ENCODE data around the gene HUS1. TPM values are rescaled to one million over a fixed set of nuclear protein-coding genes. Genes with fewer than 3 reads are reported as not detected.
"Not testable (repeated sequence)": the region's sequence is repeated elsewhere in the genome, so short reads cannot be mapped to it uniquely, and the experiment has no call there.

Gene HUS1
- total RNA-seq, result 15.4 TPM

- ATAC-seq (peak; percentile 99), DNase-seq (ENCODE audit: low spot score) (peak; percentile 95)
Measured at GRCh38 chr7:47979145-47979831, at the start of gene HUS1. Gene HUS1 (minus strand): TSS chr7:47979615. CDS start chr7:47979519, 96 bp downstream.

GRCh38 chr7:48028938-48029337, 49.5 kb upstream of the HUS1 start, which contains the start of gene SUN3:
Gene SUN3 (minus strand): TSS chr7:48029107. CDS start chr7:48028938, 169 bp downstream.
- no peak for ATAC-seq

GRCh38 chr7:48025624-48026023, 46.2 kb upstream of the HUS1 start:
- DNase-seq (ENCODE audit: low spot score) (no peak), ATAC-seq (no peak)

More at GRCh38 chr7:48028938-48029337, 49.5 kb upstream of the HUS1 start, which contains the start of gene SUN3:
- no peak for DNase-seq (ENCODE audit: low spot score)

- DNase-seq (ENCODE audit: low spot score), result no peak
Measured at GRCh38 chr7:48017674-48018073, 38.3 kb upstream of the HUS1 start.

GRCh38 chr7:48016641-48017040, 37.2 kb upstream of the HUS1 start:
- no peak for DNase-seq (ENCODE audit: low spot score)
- no peak for ATAC-seq

More at GRCh38 chr7:48017674-48018073, 38.3 kb upstream of the HUS1 start:
- ATAC-seq, result no peak

- ATAC-seq (no peak), DNase-seq (ENCODE audit: low spot score) (no peak)
Measured at GRCh38 chr7:48011951-48012350, 32.5 kb upstream of the HUS1 start.

- no peak for DNase-seq (ENCODE audit: low spot score)
- no peak for ATAC-seq
Measured at GRCh38 chr7:48011323-48011722, 31.9 kb upstream of the HUS1 start.

- ATAC-seq (no peak), DNase-seq (ENCODE audit: low spot score) (no peak)
Measured at GRCh38 chr7:48009954-48010353, 30.5 kb upstream of the HUS1 start.

GRCh38 chr7:48009257-48009656, 29.8 kb upstream of the HUS1 start:
- ATAC-seq (no peak), DNase-seq (ENCODE audit: low spot score) (no peak)

- ATAC-seq (no peak), DNase-seq (ENCODE audit: low spot score) (no peak)
Measured at GRCh38 chr7:48006866-48007265, 27.5 kb upstream of the HUS1 start.

- ATAC-seq, result no peak
Measured at GRCh38 chr7:48004638-48005037, 25.2 kb upstream of the HUS1 start.

GRCh38 chr7:48004032-48004431, 24.6 kb upstream of the HUS1 start:
- DNase-seq (ENCODE audit: low spot score), result no peak
- ATAC-seq, result no peak

More at GRCh38 chr7:48004638-48005037, 25.2 kb upstream of the HUS1 start:
- no peak for DNase-seq (ENCODE audit: low spot score)

- ATAC-seq; DNase-seq (ENCODE audit: low spot score): not testable (repeated sequence)
Measured at GRCh38 chr7:48000164-48000563, 20.7 kb upstream of the HUS1 start.

- DNase-seq (ENCODE audit: low spot score) (no peak), ATAC-seq (no peak)
Measured at GRCh38 chr7:47999413-47999812, 20.0 kb upstream of the HUS1 start.

GRCh38 chr7:47992446-47992845, 13.0 kb upstream of the HUS1 start:
- no peak for ATAC-seq
- DNase-seq (ENCODE audit: low spot score), result no peak

GRCh38 chr7:47991741-47992311, 12.4 kb upstream of the HUS1 start:
- peak; percentile 99 for ATAC-seq
- peak; percentile 85 for DNase-seq (ENCODE audit: low spot score)

- DNase-seq (ENCODE audit: low spot score), result no peak
- no peak for ATAC-seq
Measured at GRCh38 chr7:47991270-47991669, 11.9 kb upstream of the HUS1 start.

- no peak for DNase-seq (ENCODE audit: low spot score)
- ATAC-seq, result no peak
Measured at GRCh38 chr7:47990592-47990991, 11.2 kb upstream of the HUS1 start.

GRCh38 chr7:47989607-47990400, 10.4 kb upstream of the HUS1 start:
- DNase-seq (ENCODE audit: low spot score), result not testable (repeated sequence)

GRCh38 chr7:47988496-47989386, 9.3 kb upstream of the HUS1 start:
- no peak for DNase-seq (ENCODE audit: low spot score)
- no peak for ATAC-seq

More at GRCh38 chr7:47989607-47990400, 10.4 kb upstream of the HUS1 start:
- not testable (repeated sequence) for ATAC-seq

All from left lobe of liver (tissue), 2 donors.